H7 (cell line): ENCODE data around the gene CLDN8. TPM values are rescaled to one million over a fixed set of nuclear protein-coding genes. Genes with fewer than 3 reads are reported as not detected.

ENCODE experiments used
- DNase-seq: peaks from one replicate; pipeline ENCODE4 v3.0.0; 2012
- H3K27me3 ChIP-seq: 2 replicates; pipeline ENCODE4 v1.6.0; 2011; ENCODE audit warnings: mild to moderate bottlenecking, low read length; ENCODE audit not compliant: control insufficient read depth, insufficient read depth
- H3K36me3 ChIP-seq: replicated peaks from 2 replicates; pipeline ENCODE4 v1.5.1; 2011; ENCODE audit warnings: low read length; ENCODE audit not compliant: control insufficient read depth, insufficient read depth
- H3K4me3 ChIP-seq: 2 replicates; pipeline ENCODE4 v1.5.1; 2011; ENCODE audit warnings: low read depth, mild to moderate bottlenecking, control low read depth, low read length, moderate library complexity; ENCODE audit not compliant: insufficient read depth
- total RNA-seq: library from RNA; depleted of rRNA; stranded (reverse); fragments of >200 nt; shearing (Covaris generic); gene quantifications from 2 replicates; pipeline ENCODE4 v1.2.3, GENCODE V29; 2014; rRNA removed

The CLDN8 gene
- total RNA-seq, 1 experiment from 2014 or later, result not detected

GRCh38 chr21:30166705-30167104 is 49.2 kb downstream of the CLDN8 start, which contains the start of gene CLDN17:
Gene CLDN17, minus strand, starts transcription at chr21:30166805. Its CDS starts 188 bp downstream, at chr21:30166617.
- Histone ChIP-seq H3K27me3 (no peaks in the 10 kb centered on the region), H3K36me3 (no peaks in the 10 kb centered on the region), H3K4me3 (no peak within 1 kb of the TSS)
- DNase-seq, result no peak

DNA sequence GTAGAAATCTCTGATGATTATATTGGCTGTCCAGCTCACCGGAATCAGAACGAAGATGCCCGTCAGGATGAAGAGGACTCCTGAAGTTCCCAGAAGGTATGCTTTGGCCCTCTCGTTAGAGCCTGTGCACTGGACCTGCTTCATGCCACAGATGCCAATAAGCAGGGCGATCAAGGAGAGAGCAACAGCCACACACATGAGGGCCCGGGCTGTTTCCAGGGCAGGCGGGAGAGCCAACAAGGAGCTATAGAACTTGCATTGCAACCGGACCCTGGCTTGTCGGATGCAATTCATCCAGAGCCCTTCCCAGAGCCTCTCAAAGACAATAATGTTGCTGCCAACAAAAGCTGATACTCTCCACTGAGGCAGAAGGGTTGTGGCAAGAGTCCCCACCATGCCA is 49.7 kb downstream of the CLDN8 start:
- Histone ChIP-seq H3K36me3 (no peaks in the 10 kb centered on the region), H3K27me3 (no peaks in the 10 kb centered on the region), H3K4me3 (no peak overlapping the region)
- no peak for DNase-seq

DNA sequence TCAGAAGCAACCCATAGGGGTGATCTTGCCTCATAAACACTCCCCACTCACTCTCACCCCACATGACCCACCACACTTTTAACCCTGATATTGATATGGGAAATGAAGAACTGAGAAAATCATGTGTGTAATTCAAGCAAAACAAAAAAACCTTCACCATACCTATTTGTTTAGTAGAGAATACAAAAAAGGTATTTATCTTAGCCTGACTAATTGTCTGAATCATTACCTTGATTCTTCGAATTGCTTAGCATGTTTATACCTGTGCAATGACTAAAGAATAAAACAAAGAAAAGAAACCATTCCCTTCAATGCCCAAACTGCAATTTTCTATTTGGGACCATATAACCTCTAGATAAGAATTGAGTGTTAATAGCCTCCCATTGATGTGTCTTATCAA is 51.1 kb downstream of the CLDN8 start:
- no peak overlapping the region for H3K4me3 ChIP-seq
- H3K27me3 ChIP-seq, result no peaks in the 10 kb centered on the region
- DNase-seq, result no peak
- no peaks in the 10 kb centered on the region for H3K36me3 ChIP-seq

Other genes starting within 250 kb of the CLDN8 start
- gene CLDN17, start 49.3 kb downstream of the CLDN8 start, total RNA-seq, result not detected in 2 replicates
- not detected in 2 replicates for gene KRTAP24-1, start 66.9 kb upstream of the CLDN8 start, total RNA-seq
- not detected in 2 replicates for gene KRTAP25-1, start 73.4 kb upstream of the CLDN8 start, total RNA-seq
- gene KRTAP26-1, start 104.2 kb upstream of the CLDN8 start, total RNA-seq, result not detected in 2 replicates
- not detected in 2 replicates for gene KRTAP27-1, start 121.6 kb upstream of the CLDN8 start, total RNA-seq
- gene KRTAP23-1, start 132.5 kb upstream of the CLDN8 start, total RNA-seq, result not detected in 2 replicates
- gene KRTAP13-2, start 156.2 kb upstream of the CLDN8 start, total RNA-seq, result not detected in 2 replicates
- not detected in 2 replicates for gene KRTAP13-1, start 179.9 kb upstream of the CLDN8 start, total RNA-seq
- not detected in 2 replicates for gene KRTAP13-3, start 209.8 kb upstream of the CLDN8 start, total RNA-seq
- gene KRTAP13-4, start 214.1 kb upstream of the CLDN8 start, total RNA-seq, result not detected in 2 replicates
- not detected in 2 replicates for gene KRTAP15-1, start 224.2 kb upstream of the CLDN8 start, total RNA-seq